GM23338 (cell line): ENCODE data around the gene RAB17. TPM values are rescaled to one million over a fixed set of nuclear protein-coding genes. Genes with fewer than 3 reads are reported as not detected.

Experiments used
- ATAC-seq: fragments of 200-7000 bp; cut with Tn5 transposase; 3 replicates; pipeline ENCODE4 v1.9.1; 2020
- DNase-seq: peaks from one replicate; pipeline ENCODE4 v3.0.0-alpha.2; 2015; ENCODE audit warnings: low spot score
- H2AFZ ChIP-seq: fragments of 200-600 bp; sonication (generic); 2 replicates; pipeline ENCODE4 v1.8.0; 2016; ENCODE audit warnings: antibody characterized with exemption, mild to moderate bottlenecking, moderate library complexity
- H3F3A ChIP-seq: fragments of 200-600 bp; sonication (generic); replicated peaks from 2 replicates; pipeline ENCODE4 v1.8.0; 2017; ENCODE audit warnings: antibody characterized with exemption, mixed run types, low read depth
- H3K27ac ChIP-seq: fragments of 200-600 bp; sonication (generic); 2 replicates; pipeline ENCODE4 v1.6.1; 2016; ENCODE audit warnings: low read depth
- H3K27me3 ChIP-seq: fragments of 200-600 bp; sonication (generic); 2 replicates; pipeline ENCODE4 v1.8.0; 2016; ENCODE audit warnings: mild to moderate bottlenecking, mixed run types, moderate library complexity; ENCODE audit not compliant: insufficient read depth
- H3K36me3 ChIP-seq: fragments of 200-600 bp; sonication (generic); 2 replicates; pipeline ENCODE4 v1.8.0; 2016; ENCODE audit warnings: mild to moderate bottlenecking; ENCODE audit not compliant: insufficient read depth
- H3K4me1 ChIP-seq: fragments of 200-600 bp; sonication (generic); 2 replicates; pipeline ENCODE4 v1.8.0; 2016; ENCODE audit warnings: mild to moderate bottlenecking, moderate library complexity; ENCODE audit not compliant: insufficient read depth
- H3K4me2 ChIP-seq: fragments of 200-600 bp; sonication (generic); 2 replicates; pipeline ENCODE4 v1.7.1; 2017; ENCODE audit warnings: mixed run types
- H3K4me3 ChIP-seq: fragments of 200-600 bp; sonication (generic); 2 replicates; pipeline ENCODE4 v1.6.1; 2016; ENCODE audit warnings: mixed run types
- H3K79me2 ChIP-seq: fragments of 200-600 bp; sonication (generic); replicated peaks from 2 replicates; pipeline ENCODE4 v1.8.0; 2017; ENCODE audit warnings: mild to moderate bottlenecking; ENCODE audit not compliant: insufficient read depth
- H3K9me2 ChIP-seq: fragments of 200-600 bp; sonication (generic); 2 replicates; pipeline ENCODE4 v1.8.0; 2017; ENCODE audit not compliant: insufficient read depth
- H4K20me1 ChIP-seq: fragments of 200-600 bp; sonication (generic); replicated peaks from 2 replicates; pipeline ENCODE4 v1.8.0; 2017; ENCODE audit warnings: mild to moderate bottlenecking; ENCODE audit not compliant: insufficient read depth
- H3K27ac Mint-ChIP-seq: 2 replicates; pipeline ENCODE4 v1.8.0; 2020; ENCODE audit warnings: inconsistent platforms, mild to moderate bottlenecking, moderate library complexity, mixed read lengths
- H3K27me3 Mint-ChIP-seq: 3 replicates; pipeline ENCODE4 v1.8.0; 2022; ENCODE audit warnings: low read depth, mild to moderate bottlenecking, moderate library complexity, mixed read lengths, inconsistent platforms; ENCODE audit not compliant: insufficient read depth, poor library complexity
- H3K36me3 Mint-ChIP-seq: 3 replicates; pipeline ENCODE4 v1.8.0; 2021; ENCODE audit warnings: low read depth, mild to moderate bottlenecking, inconsistent platforms, moderate library complexity, mixed read lengths
- H3K4me1 Mint-ChIP-seq: 3 replicates; pipeline ENCODE4 v1.8.0; 2020; ENCODE audit warnings: mild to moderate bottlenecking, inconsistent platforms, mixed read lengths
- H3K4me3 Mint-ChIP-seq: 3 replicates; pipeline ENCODE4 v1.8.0; 2021; ENCODE audit warnings: moderate library complexity, mild to moderate bottlenecking, inconsistent platforms, mixed read lengths
- H3K9me3 Mint-ChIP-seq: 3 replicates; pipeline ENCODE4 v1.8.0; 2020; ENCODE audit warnings: moderate library complexity, mild to moderate bottlenecking, inconsistent platforms, mixed read lengths
- CTCF ChIP-seq, 2 experiments: fragments of 200-600 bp in 1 of 2; sonication (generic) in 1 of 2; conservative IDR thresholded peaks; 2 replicates each; pipeline versions ENCODE4 v1.5.1 to v1.6.1; 2016 to 2017; ENCODE audit warnings: antibody characterized with exemption in 2 of 2, low read depth in 2 of 2, mild to moderate bottlenecking in 2 of 2, moderate library complexity in 1 of 2
- EZH2 ChIP-seq: fragments of 200-600 bp; sonication (generic); IDR thresholded peaks from one replicate; pipeline ENCODE4 v1.8.0; 2017; ENCODE audit warnings: antibody characterized with exemption, mild to moderate bottlenecking, low read depth; ENCODE audit not compliant: unreplicated experiment
- JUNB ChIP-seq: IDR thresholded peaks from one replicate; pipeline ENCODE4 v1.6.1; 2016; ENCODE audit warnings: antibody characterized with exemption; ENCODE audit not compliant: unreplicated experiment
- NANOG ChIP-seq: IDR thresholded peaks from 2 replicates; pipeline ENCODE4 v1.6.1; 2016; ENCODE audit warnings: antibody characterized with exemption, borderline replicate concordance
- POLR2AphosphoS5 ChIP-seq: IDR thresholded peaks from 2 replicates; pipeline ENCODE4 v1.6.1; 2016; ENCODE audit warnings: antibody characterized with exemption, low read depth
- ZNF114 ChIP-seq: fragments of 250-450 bp; sonication (Bioruptor Pico); IDR thresholded peaks from 2 replicates; pipeline ENCODE4 v1.5.0; 2020; ENCODE audit warnings: mild to moderate bottlenecking, moderate library complexity
- polyA plus RNA-seq: library from polyadenylated mRNA; unstranded; fragments of >200 nt; fragmentation: Nextera tagmentation; extraction: Ambion mirVana; gene quantifications from 2 replicates; pipeline ENCODE4 v1.2.1, GENCODE V29; 2016
- total RNA-seq: library from RNA; depleted of rRNA; stranded (reverse); fragments of >200 nt; shearing (Covaris generic); gene quantifications from 2 replicates; pipeline ENCODE4 v1.2.3, GENCODE V29; 2014
- TF ChIP-seq, protein P1 (sequence below): fragments of 250-450 bp; sonication (Bioruptor Pico); IDR thresholded peaks from 2 replicates; pipeline ENCODE4 v1.5.0; 2020; ENCODE audit warnings: mild to moderate bottlenecking, moderate library complexity
- TF ChIP-seq, protein P2 (sequence below): IDR thresholded peaks from 2 replicates; pipeline ENCODE4 v1.6.1; 2016; ENCODE audit warnings: antibody characterized with exemption
- TF ChIP-seq, protein P3 (sequence below): IDR thresholded peaks from one replicate; pipeline ENCODE4 v1.6.1; 2018; ENCODE audit warnings: antibody characterized with exemption; ENCODE audit not compliant: unreplicated experiment

The RAB17 gene
- total and polyA plus RNA-seq, 2 experiments from 2014 or later: 22.4 to 26.9 TPM

GRCh38 chr2:237557633-237558015 lies 32.9 kb downstream of the RAB17 start (continued):
- no peak for TF ChIP-seq JUNB
- no peak for TF ChIP-seq POLR2AphosphoS5
- no peak for TF ChIP-seq NANOG
- TF ChIP-seq, protein P1, sequence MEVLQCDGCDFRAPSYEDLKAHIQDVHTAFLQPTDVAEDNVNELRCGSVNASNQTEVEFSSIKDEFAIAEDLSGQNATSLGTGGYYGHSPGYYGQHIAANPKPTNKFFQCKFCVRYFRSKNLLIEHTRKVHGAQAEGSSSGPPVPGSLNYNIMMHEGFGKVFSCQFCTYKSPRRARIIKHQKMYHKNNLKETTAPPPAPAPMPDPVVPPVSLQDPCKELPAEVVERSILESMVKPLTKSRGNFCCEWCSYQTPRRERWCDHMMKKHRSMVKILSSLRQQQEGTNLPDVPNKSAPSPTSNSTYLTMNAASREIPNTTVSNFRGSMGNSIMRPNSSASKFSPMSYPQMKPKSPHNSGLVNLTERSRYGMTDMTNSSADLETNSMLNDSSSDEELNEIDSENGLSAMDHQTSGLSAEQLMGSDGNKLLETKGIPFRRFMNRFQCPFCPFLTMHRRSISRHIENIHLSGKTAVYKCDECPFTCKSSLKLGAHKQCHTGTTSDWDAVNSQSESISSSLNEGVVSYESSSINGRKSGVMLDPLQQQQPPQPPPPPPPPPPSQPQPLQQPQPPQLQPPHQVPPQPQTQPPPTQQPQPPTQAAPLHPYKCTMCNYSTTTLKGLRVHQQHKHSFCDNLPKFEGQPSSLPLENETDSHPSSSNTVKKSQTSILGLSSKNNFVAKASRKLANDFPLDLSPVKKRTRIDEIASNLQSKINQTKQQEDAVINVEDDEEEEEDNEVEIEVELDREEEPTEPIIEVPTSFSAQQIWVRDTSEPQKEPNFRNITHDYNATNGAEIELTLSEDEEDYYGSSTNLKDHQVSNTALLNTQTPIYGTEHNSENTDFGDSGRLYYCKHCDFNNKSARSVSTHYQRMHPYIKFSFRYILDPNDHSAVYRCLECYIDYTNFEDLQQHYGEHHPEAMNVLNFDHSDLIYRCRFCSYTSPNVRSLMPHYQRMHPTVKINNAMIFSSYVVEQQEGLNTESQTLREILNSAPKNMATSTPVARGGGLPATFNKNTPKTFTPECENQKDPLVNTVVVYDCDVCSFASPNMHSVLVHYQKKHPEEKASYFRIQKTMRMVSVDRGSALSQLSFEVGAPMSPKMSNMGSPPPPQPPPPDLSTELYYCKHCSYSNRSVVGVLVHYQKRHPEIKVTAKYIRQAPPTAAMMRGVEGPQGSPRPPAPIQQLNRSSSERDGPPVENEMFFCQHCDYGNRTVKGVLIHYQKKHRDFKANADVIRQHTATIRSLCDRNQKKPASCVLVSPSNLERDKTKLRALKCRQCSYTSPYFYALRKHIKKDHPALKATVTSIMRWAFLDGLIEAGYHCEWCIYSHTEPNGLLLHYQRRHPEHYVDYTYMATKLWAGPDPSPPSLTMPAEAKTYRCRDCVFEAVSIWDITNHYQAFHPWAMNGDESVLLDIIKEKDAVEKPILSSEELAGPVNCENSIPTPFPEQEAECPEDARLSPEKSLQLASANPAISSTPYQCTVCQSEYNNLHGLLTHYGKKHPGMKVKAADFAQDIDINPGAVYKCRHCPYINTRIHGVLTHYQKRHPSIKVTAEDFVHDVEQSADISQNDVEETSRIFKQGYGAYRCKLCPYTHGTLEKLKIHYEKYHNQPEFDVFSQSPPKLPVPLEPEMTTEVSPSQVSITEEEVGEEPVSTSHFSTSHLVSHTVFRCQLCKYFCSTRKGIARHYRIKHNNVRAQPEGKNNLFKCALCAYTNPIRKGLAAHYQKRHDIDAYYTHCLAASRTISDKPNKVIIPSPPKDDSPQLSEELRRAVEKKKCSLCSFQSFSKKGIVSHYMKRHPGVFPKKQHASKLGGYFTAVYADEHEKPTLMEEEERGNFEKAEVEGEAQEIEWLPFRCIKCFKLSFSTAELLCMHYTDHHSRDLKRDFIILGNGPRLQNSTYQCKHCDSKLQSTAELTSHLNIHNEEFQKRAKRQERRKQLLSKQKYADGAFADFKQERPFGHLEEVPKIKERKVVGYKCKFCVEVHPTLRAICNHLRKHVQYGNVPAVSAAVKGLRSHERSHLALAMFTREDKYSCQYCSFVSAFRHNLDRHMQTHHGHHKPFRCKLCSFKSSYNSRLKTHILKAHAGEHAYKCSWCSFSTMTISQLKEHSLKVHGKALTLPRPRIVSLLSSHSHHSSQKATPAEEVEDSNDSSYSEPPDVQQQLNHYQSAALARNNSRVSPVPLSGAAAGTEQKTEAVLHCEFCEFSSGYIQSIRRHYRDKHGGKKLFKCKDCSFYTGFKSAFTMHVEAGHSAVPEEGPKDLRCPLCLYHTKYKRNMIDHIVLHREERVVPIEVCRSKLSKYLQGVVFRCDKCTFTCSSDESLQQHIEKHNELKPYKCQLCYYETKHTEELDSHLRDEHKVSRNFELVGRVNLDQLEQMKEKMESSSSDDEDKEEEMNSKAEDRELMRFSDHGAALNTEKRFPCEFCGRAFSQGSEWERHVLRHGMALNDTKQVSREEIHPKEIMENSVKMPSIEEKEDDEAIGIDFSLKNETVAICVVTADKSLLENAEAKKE (CRISPR knock-in tag): no peak
- TF ChIP-seq, protein P2, sequence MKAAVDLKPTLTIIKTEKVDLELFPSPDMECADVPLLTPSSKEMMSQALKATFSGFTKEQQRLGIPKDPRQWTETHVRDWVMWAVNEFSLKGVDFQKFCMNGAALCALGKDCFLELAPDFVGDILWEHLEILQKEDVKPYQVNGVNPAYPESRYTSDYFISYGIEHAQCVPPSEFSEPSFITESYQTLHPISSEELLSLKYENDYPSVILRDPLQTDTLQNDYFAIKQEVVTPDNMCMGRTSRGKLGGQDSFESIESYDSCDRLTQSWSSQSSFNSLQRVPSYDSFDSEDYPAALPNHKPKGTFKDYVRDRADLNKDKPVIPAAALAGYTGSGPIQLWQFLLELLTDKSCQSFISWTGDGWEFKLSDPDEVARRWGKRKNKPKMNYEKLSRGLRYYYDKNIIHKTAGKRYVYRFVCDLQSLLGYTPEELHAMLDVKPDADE: no peak
- TF ChIP-seq EZH2: no peak
- no peak for TF ChIP-seq ZNF114 (CRISPR knock-in tag)

GRCh38 chr2:237556773-237557632 lies 33.5 kb downstream of the RAB17 start:
- no peak for DNase-seq
- no peak for ATAC-seq
- Mint-ChIP-seq H3K27me3 (peaks cover 4% of the 10 kb centered on the region), H3K9me3 (peaks cover 30% of the 10 kb centered on the region), H3K4me3 (no peak overlapping the region), H3K36me3 (peaks cover 38% of the 10 kb centered on the region), H3K4me1 (no peaks in the 10 kb centered on the region; the same call in 2 of the 3 replicates), H3K27ac (no peak overlapping the region)
- H3K27me3 ChIP-seq: no peaks in the 10 kb centered on the region
- H2AFZ ChIP-seq: no peak overlapping the region
- H3K27ac ChIP-seq: no peak overlapping the region
- no peak for TF ChIP-seq NANOG
- TF ChIP-seq CTCF (conservative IDR thresholded peaks at IDR 0.05; ENCODE audit: low read depth in 2 of 2): no peak
- TF ChIP-seq ZNF114 (CRISPR knock-in tag): no peak
- TF ChIP-seq, protein P3, sequence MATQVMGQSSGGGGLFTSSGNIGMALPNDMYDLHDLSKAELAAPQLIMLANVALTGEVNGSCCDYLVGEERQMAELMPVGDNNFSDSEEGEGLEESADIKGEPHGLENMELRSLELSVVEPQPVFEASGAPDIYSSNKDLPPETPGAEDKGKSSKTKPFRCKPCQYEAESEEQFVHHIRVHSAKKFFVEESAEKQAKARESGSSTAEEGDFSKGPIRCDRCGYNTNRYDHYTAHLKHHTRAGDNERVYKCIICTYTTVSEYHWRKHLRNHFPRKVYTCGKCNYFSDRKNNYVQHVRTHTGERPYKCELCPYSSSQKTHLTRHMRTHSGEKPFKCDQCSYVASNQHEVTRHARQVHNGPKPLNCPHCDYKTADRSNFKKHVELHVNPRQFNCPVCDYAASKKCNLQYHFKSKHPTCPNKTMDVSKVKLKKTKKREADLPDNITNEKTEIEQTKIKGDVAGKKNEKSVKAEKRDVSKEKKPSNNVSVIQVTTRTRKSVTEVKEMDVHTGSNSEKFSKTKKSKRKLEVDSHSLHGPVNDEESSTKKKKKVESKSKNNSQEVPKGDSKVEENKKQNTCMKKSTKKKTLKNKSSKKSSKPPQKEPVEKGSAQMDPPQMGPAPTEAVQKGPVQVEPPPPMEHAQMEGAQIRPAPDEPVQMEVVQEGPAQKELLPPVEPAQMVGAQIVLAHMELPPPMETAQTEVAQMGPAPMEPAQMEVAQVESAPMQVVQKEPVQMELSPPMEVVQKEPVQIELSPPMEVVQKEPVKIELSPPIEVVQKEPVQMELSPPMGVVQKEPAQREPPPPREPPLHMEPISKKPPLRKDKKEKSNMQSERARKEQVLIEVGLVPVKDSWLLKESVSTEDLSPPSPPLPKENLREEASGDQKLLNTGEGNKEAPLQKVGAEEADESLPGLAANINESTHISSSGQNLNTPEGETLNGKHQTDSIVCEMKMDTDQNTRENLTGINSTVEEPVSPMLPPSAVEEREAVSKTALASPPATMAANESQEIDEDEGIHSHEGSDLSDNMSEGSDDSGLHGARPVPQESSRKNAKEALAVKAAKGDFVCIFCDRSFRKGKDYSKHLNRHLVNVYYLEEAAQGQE: no peak
- no peaks in the 10 kb centered on the region for H3K79me2 ChIP-seq
- no peaks in the 10 kb centered on the region for H3F3A ChIP-seq
- H3K4me3 ChIP-seq: no peak overlapping the region
- H4K20me1 ChIP-seq: no peaks in the 10 kb centered on the region
- H3K36me3 ChIP-seq: no peaks in the 10 kb centered on the region
- H3K4me2 ChIP-seq: no peak overlapping the region
- H3K9me2 ChIP-seq: no peaks in the 10 kb centered on the region
- no peaks in the 10 kb centered on the region for H3K4me1 ChIP-seq
